Ascending aorta (tissue), 2 donors: Measurements from ENCODE around the gene MRPL49. TPM values are rescaled to one million over a fixed set of nuclear protein-coding genes. Genes with fewer than 3 reads are reported as not detected.
A peak's percentile ranks its signal among the peaks of the same experiment; 100 is the strongest.

Source experiments
- DNase-seq, 2 donors: peaks; one replicate each; pipeline ENCODE4 v3.0.0-alpha.2; 2019; ENCODE audit warnings: low spot score in 2 of 2
- H3K27ac ChIP-seq, 2 donors: fragments of 200-600 bp; sonication (generic); one replicate each; pipeline ENCODE4 v1.5.1; 2016 to 2017; ENCODE audit warnings: mild to moderate bottlenecking in 1 of 2
- H3K27me3 ChIP-seq: fragments of 200-600 bp; sonication (generic); one replicate; pipeline ENCODE4 v1.5.1; 2017
- H3K36me3 ChIP-seq, 2 donors: fragments of 200-600 bp; sonication (generic); one replicate each; pipeline ENCODE4 v1.5.1; 2016
- H3K4me1 ChIP-seq, 2 donors: fragments of 200-600 bp; sonication (generic); one replicate each; pipeline ENCODE4 v1.5.1; 2016 to 2017; ENCODE audit warnings: mild to moderate bottlenecking in 1 of 2
- H3K4me3 ChIP-seq, 2 donors: fragments of 200-600 bp; sonication (generic); one replicate each; pipeline ENCODE4 v1.5.1; 2016 to 2017; ENCODE audit warnings: mild to moderate bottlenecking in 1 of 2
- H3K9me3 ChIP-seq, 2 donors: fragments of 200-600 bp; sonication (generic); one replicate each; pipeline ENCODE4 v1.5.1; 2016
- intact Hi-C: fragments of 100-400 bp; cut with DNase I; formaldehyde crosslinking; loops from one replicate; pipeline ENCODE4 v1.15.1; 2023
- total RNA-seq: library from RNA; depleted of rRNA; stranded (reverse); fragments of >200 nt; gene quantifications from one replicate; pipeline ENCODE4 v1.1.0, GENCODE V29; 2016
- TF ChIP-seq, protein P1 (sequence below), 3 experiments: fragments of 200-600 bp in 2 of 3; fragments of 450-650 bp in 1 of 3; sonication (generic) in 2 of 3; IDR thresholded peaks; one replicate each; pipeline ENCODE4 v1.5.1; 2016 to 2019; ENCODE audit warnings: antibody characterized with exemption in 3 of 3, mild to moderate bottlenecking in 1 of 3, moderate library complexity in 1 of 3

The MRPL49 gene
- total RNA-seq, 1 donor from 2014 or later = 43.2 TPM

DNA sequence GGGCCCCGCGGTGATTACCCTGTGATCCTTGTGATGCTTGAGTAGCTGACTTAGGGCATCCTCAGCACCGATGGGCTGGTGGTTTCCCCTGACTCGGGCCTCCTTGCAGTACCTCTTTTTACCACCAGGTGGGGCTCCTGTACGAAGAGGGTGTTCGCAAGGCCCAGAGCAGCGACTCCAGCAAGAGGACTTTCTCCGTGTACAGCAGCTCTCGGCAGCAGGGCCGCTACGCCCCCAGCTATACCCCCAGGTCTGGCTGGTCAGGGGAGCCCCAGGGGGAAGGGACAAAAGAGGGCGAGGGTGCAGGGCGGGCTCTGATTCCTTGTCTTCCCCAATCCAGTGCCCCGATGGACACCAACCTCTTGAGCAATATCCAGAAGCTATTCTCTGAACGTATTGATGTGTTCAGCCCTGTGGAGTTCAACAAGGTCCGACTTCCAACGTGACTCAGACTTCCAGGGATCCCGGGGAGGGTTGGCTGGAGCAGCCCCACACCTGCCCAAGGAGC, 11.7 kb upstream of the MRPL49 start:
- H3K27ac ChIP-seq = peak overlapping the region; percentile 15 to 17
- intact Hi-C loops = loop anchor here (2.0 to 10.0 kb wide), 2 partner anchors 24 to 256 kb away; partner anchors contain the start of gene SYVN1
- TF ChIP-seq, protein P1, sequence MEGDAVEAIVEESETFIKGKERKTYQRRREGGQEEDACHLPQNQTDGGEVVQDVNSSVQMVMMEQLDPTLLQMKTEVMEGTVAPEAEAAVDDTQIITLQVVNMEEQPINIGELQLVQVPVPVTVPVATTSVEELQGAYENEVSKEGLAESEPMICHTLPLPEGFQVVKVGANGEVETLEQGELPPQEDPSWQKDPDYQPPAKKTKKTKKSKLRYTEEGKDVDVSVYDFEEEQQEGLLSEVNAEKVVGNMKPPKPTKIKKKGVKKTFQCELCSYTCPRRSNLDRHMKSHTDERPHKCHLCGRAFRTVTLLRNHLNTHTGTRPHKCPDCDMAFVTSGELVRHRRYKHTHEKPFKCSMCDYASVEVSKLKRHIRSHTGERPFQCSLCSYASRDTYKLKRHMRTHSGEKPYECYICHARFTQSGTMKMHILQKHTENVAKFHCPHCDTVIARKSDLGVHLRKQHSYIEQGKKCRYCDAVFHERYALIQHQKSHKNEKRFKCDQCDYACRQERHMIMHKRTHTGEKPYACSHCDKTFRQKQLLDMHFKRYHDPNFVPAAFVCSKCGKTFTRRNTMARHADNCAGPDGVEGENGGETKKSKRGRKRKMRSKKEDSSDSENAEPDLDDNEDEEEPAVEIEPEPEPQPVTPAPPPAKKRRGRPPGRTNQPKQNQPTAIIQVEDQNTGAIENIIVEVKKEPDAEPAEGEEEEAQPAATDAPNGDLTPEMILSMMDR (IDR thresholded peaks at IDR 0.05) = peak; percentile 97 to 100 (median 97)
- H3K4me1 ChIP-seq = peaks cover 16 to 25% of the 10 kb centered on the region in 2 donors
- no peaks in the 10 kb centered on the region for H3K9me3 ChIP-seq
- H3K4me3 ChIP-seq = no peak overlapping the region
- H3K36me3 ChIP-seq = peaks cover 29% of the 10 kb centered on the region in 2 donors
- no peaks in the 10 kb centered on the region for H3K27me3 ChIP-seq
- peak in 1 of 2 donors; percentile 95 for DNase-seq

DNA sequence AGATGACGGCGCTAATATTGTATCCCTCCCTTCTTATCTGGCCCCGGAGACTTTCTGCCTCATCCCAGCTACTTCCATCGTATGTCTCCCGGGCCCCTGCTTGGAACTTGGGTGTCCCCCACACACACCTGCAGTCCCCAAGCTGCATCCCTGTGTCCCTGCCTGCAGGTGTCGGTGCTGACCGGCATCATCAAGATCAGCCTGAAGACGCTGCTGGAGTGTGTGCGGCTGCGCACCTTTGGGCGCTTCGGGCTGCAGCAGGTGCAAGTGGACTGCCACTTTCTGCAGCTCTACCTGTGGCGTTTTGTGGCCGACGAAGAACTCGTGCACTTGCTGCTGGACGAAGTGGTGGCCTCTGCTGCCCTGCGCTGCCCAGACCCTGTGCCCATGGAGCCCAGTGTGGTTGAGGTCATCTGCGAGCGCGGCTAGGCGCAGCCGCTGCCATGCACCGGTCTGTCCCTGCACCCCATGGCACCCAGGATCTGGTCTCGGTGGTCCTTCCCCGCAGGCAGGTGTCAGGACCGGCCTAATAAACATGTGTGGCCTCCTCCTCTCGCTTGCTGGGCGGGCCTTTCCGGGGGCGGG, 10.9 kb upstream of the MRPL49 start:
- intact Hi-C loops = loop anchor here (2.0 to 10.0 kb wide), 2 partner anchors 24 to 256 kb away; partner anchors contain the start of gene SYVN1
- Histone ChIP-seq H3K9me3 (no peaks in the 10 kb centered on the region), H3K36me3 (peaks cover 26 to 34% of the 10 kb centered on the region in 2 donors), H3K27me3 (no peaks in the 10 kb centered on the region), H3K4me3 (peak overlapping the region; percentile 54 to 66), H3K27ac (peak overlapping the region in 1 of 2 donors; percentile 17), H3K4me1 (peaks cover 18 to 30% of the 10 kb centered on the region in 2 donors)
- no peak for DNase-seq
- TF ChIP-seq, protein P1 (IDR thresholded peaks at IDR 0.05) = no peak

DNA sequence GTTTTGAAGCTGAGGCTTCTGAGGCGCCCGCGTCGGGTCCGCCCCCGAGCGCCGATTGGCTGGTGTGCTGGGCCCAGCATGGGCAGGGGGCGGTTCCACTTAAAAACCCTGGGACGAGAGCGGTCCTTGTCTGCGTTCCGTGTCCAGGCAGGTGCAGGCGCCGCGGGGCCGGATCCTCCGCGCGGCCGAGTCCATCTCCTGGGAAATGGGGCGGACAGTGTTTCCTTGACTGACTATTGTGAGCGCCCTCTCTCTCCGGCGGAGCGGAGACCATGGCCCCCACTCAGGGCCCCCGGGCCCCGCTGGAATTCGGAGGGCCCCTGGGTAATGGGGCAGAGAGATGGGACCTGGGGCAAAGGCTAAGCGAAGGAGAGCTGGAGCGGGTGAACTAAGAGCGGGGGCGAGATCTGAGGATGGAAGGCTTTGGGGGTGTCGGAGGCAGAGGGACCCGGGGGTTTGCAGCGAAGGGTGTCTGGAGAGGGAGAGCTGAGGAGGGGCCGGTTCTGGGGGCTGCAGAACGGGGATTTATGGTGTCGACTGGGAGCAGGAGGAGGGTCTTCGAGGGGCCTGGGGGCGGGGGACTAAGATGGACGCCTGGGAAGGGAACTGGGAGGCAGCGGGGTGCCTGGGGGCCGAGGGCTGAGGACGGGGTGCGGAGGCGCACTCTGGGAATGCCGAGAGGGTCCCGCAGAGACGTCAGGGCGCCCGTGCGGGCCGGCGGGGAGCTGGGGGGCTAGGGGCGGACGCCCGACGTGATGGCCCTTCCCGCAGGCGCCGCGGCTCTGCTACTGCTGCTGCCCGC, 10.2 kb upstream of the MRPL49 start, which contains the start of gene TM7SF2:
Gene TM7SF2 (plus strand): TSS at position 129 of the 802 bp plus-strand sequence. CDS start 144 bp downstream, at position 273.
- TF ChIP-seq, protein P1 (IDR thresholded peaks at IDR 0.05) = no peak
- intact Hi-C loops = loop anchor here (2.0 to 10.0 kb wide), 2 partner anchors 23 to 257 kb away; partner anchors contain the start of gene SYVN1
- Histone ChIP-seq H3K36me3 (peaks cover 26 to 34% of the 10 kb centered on the region in 2 donors), H3K4me1 (peaks cover 25 to 37% of the 10 kb centered on the region in 2 donors), H3K4me3 (peak within 1 kb of the TSS; percentile 54 to 66), H3K27me3 (no peaks in the 10 kb centered on the region), H3K9me3 (no peaks in the 10 kb centered on the region), H3K27ac (peak within 1 kb of the TSS; percentile 51 to 56)
- DNase-seq = peak; percentile 84 to 96

DNA sequence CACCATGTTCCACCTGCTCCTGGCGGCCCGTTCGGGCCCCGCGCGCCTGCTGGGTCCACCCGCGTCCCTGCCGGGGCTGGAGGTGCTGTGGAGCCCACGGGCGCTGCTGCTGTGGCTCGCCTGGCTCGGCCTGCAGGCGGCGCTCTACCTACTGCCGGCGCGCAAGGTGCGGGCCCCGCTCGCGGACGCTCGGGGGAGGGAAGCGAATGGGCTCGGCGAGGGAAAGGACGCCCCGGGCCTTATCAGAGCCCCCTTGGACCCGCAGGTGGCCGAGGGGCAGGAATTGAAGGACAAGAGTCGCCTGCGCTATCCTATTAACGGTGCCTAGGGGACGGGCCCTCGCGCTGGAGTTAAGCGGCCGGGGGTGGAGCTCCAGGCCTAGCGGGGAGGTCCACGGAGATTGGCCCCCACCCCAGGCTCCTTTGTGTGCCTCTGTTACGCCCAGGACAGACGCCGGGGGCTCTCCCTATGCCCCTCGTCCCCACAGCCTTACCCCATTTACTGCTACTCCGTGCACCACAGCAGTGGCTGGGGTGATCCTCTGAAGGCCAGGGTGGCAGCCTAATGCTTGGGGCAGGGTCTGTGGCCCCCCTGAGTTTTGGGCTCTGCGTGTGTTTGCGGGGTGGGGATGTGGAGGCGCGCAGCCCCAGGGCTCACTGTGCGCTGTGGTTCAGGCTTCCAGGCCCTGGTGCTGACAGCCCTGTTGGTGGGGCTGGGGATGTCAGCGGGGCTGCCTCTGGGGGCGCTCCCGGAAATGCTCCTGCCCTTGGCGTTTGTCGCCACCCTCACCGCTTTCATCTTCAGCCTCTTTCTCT, 9.4 kb upstream of the MRPL49 start:
- Histone ChIP-seq H3K4me3 (peak overlapping the region; percentile 54 to 66), H3K27me3 (no peaks in the 10 kb centered on the region), H3K36me3 (peaks cover 21 to 30% of the 10 kb centered on the region in 2 donors), H3K4me1 (peaks cover 25 to 38% of the 10 kb centered on the region in 2 donors), H3K27ac (peak overlapping the region; percentile 31 to 51), H3K9me3 (no peaks in the 10 kb centered on the region)
- intact Hi-C loops = loop anchor here (10.0 kb wide), 1 partner anchor 258 kb away; no protein-coding TSS in a partner anchor
- DNase-seq = peak in 1 of 2 donors; percentile 79
- TF ChIP-seq, protein P1 (IDR thresholded peaks at IDR 0.05) = peak; percentile 81 to 90 (median 88)

DNA sequence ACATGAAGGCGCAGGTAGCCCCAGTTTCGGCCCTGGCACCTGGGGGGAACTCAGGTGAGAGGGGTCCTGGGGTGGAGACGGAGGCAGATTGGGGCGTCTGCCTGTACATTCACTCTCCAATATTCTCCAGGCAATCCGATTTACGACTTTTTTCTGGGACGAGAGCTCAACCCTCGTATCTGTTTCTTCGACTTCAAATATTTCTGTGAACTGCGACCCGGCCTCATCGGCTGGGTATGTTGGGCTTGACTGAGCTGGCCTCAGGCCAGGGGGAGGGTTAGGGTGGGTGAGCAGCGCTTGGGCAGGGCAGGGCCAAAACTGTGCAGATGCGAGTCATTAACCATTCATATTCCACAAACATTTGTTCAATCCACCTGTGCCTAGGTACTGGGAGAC, 8.8 kb upstream of the MRPL49 start:
- Histone ChIP-seq H3K27ac (no peak overlapping the region), H3K4me1 (peaks cover 25 to 38% of the 10 kb centered on the region in 2 donors), H3K27me3 (no peaks in the 10 kb centered on the region), H3K36me3 (peaks cover 15 to 28% of the 10 kb centered on the region in 2 donors), H3K9me3 (no peaks in the 10 kb centered on the region), H3K4me3 (peak overlapping the region; percentile 54 to 66)
- DNase-seq = no peak
- intact Hi-C loops = loop anchor here (10.0 kb wide), 1 partner anchor 259 kb away; no protein-coding TSS in a partner anchor
- TF ChIP-seq, protein P1 (IDR thresholded peaks at IDR 0.05) = no peak
